Caco-2 (cell line): ENCODE data around the gene BCL6. TPM values are rescaled to one million over a fixed set of nuclear protein-coding genes. Genes with fewer than 3 reads are reported as not detected.
A peak's percentile ranks its signal among the peaks of the same experiment; 100 is the strongest.

Experiments
- BruUV-seq: library from RNA; stranded (reverse); fragments of 400-500 nt; replicated peaks from 2 replicates; lab custom pipeline; 2021; lab: Mats Ljungman, UMichigan
- CTCF ChIA-PET: fragments of 300-600 bp; sonication (Branson Sonifier 250); formaldehyde crosslinking; loops from one replicate; lab custom pipeline; 2022; ENCODE audit warnings: antibody characterized with exemption; lab: Charles Lee
- POLR2A ChIA-PET: fragments of 300-600 bp; sonication (Branson Sonifier 250); formaldehyde crosslinking; loops from one replicate; lab custom pipeline; 2022; ENCODE audit warnings: antibody characterized with exemption; lab: Charles Lee
- DNase-seq, 2 experiments: peaks; one replicate each; pipeline versions ENCODE4 v3.0.0 to v3.0.0-alpha.2; 2020 to 2022
- H3K27me3 ChIP-seq: replicated peaks from 2 replicates; pipeline ENCODE4 v1.6.0; 2011; ENCODE audit warnings: low read length; ENCODE audit not compliant: control insufficient read depth, insufficient read depth
- H3K36me3 ChIP-seq: 2 replicates; pipeline ENCODE4 v1.5.1; 2011; ENCODE audit warnings: low read length; ENCODE audit not compliant: control insufficient read depth, insufficient read depth
- H3K4me1 ChIP-seq: fragments of 250-450 bp; sonication (Bioruptor Pico); 2 replicates; pipeline ENCODE4 v1.5.1; 2020; ENCODE audit warnings: mild to moderate bottlenecking
- H3K4me3 ChIP-seq: 2 replicates; pipeline ENCODE4 v1.5.1; 2011; ENCODE audit warnings: low read depth, mild to moderate bottlenecking, control low read depth, low read length
- H3K9me3 ChIP-seq: fragments of 250-450 bp; sonication (Bioruptor Pico); 2 replicates; pipeline ENCODE4 v1.5.1; 2020; ENCODE audit warnings: mild to moderate bottlenecking, moderate library complexity
- H3K27ac Mint-ChIP-seq: one replicate; pipeline ENCODE4 v1.8.0; 2022; ENCODE audit warnings: mixed read lengths; ENCODE audit not compliant: unreplicated experiment
- H3K27me3 Mint-ChIP-seq: one replicate; pipeline ENCODE4 v1.8.0; 2022; ENCODE audit warnings: mixed read lengths; ENCODE audit not compliant: insufficient read depth, unreplicated experiment
- H3K36me3 Mint-ChIP-seq: one replicate; pipeline ENCODE4 v1.8.0; 2022; ENCODE audit warnings: mild to moderate bottlenecking, mixed read lengths; ENCODE audit not compliant: insufficient read depth, unreplicated experiment
- H3K4me1 Mint-ChIP-seq: one replicate; pipeline ENCODE4 v1.8.0; 2022; ENCODE audit warnings: low read depth, mixed read lengths; ENCODE audit not compliant: unreplicated experiment
- H3K4me3 Mint-ChIP-seq: one replicate; pipeline ENCODE4 v1.8.0; 2022; ENCODE audit warnings: mild to moderate bottlenecking, moderate library complexity, mixed read lengths; ENCODE audit not compliant: unreplicated experiment
- H3K9me3 Mint-ChIP-seq: one replicate; pipeline ENCODE4 v1.8.0; 2022; ENCODE audit warnings: mixed read lengths; ENCODE audit not compliant: unreplicated experiment
- CTCF ChIP-seq, 2 experiments: fragments of 200-600 bp in 1 of 2; IDR thresholded peaks; 1 replicate in 1 of 2; 2 replicates in 1 of 2; pipeline versions ENCODE4 v1.5.1 to v1.8.0; 2011 to 2022; ENCODE audit warnings: antibody characterized with exemption in 1 of 2, control low read depth in 1 of 2, inconsistent platforms in 1 of 2, low read depth in 1 of 2, low read length in 1 of 2, mild to moderate bottlenecking in 1 of 2, moderate library complexity in 1 of 2; ENCODE audit not compliant: insufficient read depth in 1 of 2, severe bottlenecking in 1 of 2, unreplicated experiment in 1 of 2
- intact Hi-C: fragments of 100-400 bp; cut with micrococcal nuclease; formaldehyde crosslinking; loops from one replicate; pipeline ENCODE4 v1.10.0; 2022; ENCODE audit not compliant: unreplicated experiment
- total RNA-seq: library from RNA; stranded (reverse); gene quantifications from 2 replicates; pipeline ENCODE4 v1.2.3, GENCODE V29; 2022

BCL6 gene
- total RNA-seq, 1 experiment from 2014 or later: 40.4 TPM

GRCh38 chr3:187717572-187717971, 27.7 kb downstream of the BCL6 start:
- TF ChIP-seq CTCF (IDR thresholded peaks at IDR 0.05; ENCODE audit: insufficient read depth in 1 of 2, low read depth in 1 of 2, low read length in 1 of 2, severe bottlenecking in 1 of 2, unreplicated experiment in 1 of 2): no peak
- Mint-ChIP-seq H3K27me3 (no peaks in the 10 kb centered on the region), H3K4me3 (no peak overlapping the region), H3K9me3 (no peaks in the 10 kb centered on the region), H3K36me3 (peaks cover 15% of the 10 kb centered on the region), H3K4me1 (peaks cover 22% of the 10 kb centered on the region), H3K27ac (no peak overlapping the region)
- no peaks in the 10 kb centered on the region for H3K27me3 ChIP-seq
- ChIA-PET POLR2A (no interaction called here), CTCF (no interaction called here)
- peaks cover 3% of the 10 kb centered on the region; the same call in 1 of the 2 replicates for H3K36me3 ChIP-seq
- peaks cover 11% of the 10 kb centered on the region for H3K4me1 ChIP-seq
- H3K4me3 ChIP-seq: no peak overlapping the region
- DNase-seq: no peak
- no peaks in the 10 kb centered on the region for H3K9me3 ChIP-seq
- intact Hi-C loops: no loop called here
- no TSS peak for BruUV-seq

- no peaks in the 10 kb centered on the region for H3K36me3 Mint-ChIP-seq
- ChIA-PET POLR2A (no interaction called here), CTCF (interaction anchor here (0.5 to 1.8 kb wide), 6 partner anchors 34 to 1450 kb away, joined by 3 to 7 read pairs (median 3); no protein-coding TSS in a partner anchor)
- no peak overlapping the region for H3K4me3 Mint-ChIP-seq
- Histone ChIP-seq H3K9me3 (no peaks in the 10 kb centered on the region), H3K4me3 (no peak overlapping the region), H3K27me3 (no peaks in the 10 kb centered on the region), H3K36me3 (no peaks in the 10 kb centered on the region), H3K4me1 (peaks cover 1% of the 10 kb centered on the region; the same call in 1 of the 2 replicates)
- no peaks in the 10 kb centered on the region for H3K27me3 Mint-ChIP-seq
- H3K27ac Mint-ChIP-seq: no peak overlapping the region
- no peaks in the 10 kb centered on the region for H3K9me3 Mint-ChIP-seq
- intact Hi-C loops: loop anchor here (1.0 kb wide), 4 partner anchors 35 to 494 kb away; no protein-coding TSS in a partner anchor
- peaks cover 11% of the 10 kb centered on the region for H3K4me1 Mint-ChIP-seq
- peak; percentile 68 to 80 for DNase-seq
- BruUV-seq: no TSS peak
- TF ChIP-seq CTCF (IDR thresholded peaks at IDR 0.05; ENCODE audit: insufficient read depth in 1 of 2, low read depth in 1 of 2, low read length in 1 of 2, severe bottlenecking in 1 of 2, unreplicated experiment in 1 of 2): peak; percentile 84 to 90
These were observed 30.8 kb downstream of the BCL6 start for GRCh38 chr3:187714404-187714979.

- Mint-ChIP-seq H3K4me3 (no peak overlapping the region), H3K9me3 (no peaks in the 10 kb centered on the region)
- H3K4me3 ChIP-seq: no peak overlapping the region
These were observed 31.8 kb downstream of the BCL6 start for GRCh38 chr3:187713504-187713903.

More at GRCh38 chr3:187713504-187713903, 31.8 kb downstream of the BCL6 start:
- no peaks in the 10 kb centered on the region for H3K27me3 ChIP-seq
- H3K27ac Mint-ChIP-seq: no peak overlapping the region
- POLR2A ChIA-PET: no interaction called here
- H3K27me3 Mint-ChIP-seq: no peaks in the 10 kb centered on the region
- BruUV-seq: no TSS peak
- DNase-seq: peak in 1 of 2 experiments; percentile 10
- intact Hi-C loops: no loop called here
- no peaks in the 10 kb centered on the region for H3K36me3 ChIP-seq
- TF ChIP-seq CTCF (IDR thresholded peaks at IDR 0.05; ENCODE audit: insufficient read depth in 1 of 2, low read depth in 1 of 2, low read length in 1 of 2, severe bottlenecking in 1 of 2, unreplicated experiment in 1 of 2): no peak
- H3K9me3 ChIP-seq: no peaks in the 10 kb centered on the region
- peaks cover 7% of the 10 kb centered on the region for H3K4me1 Mint-ChIP-seq
- CTCF ChIA-PET: interaction anchor here (1.0 to 1.4 kb wide), 2 partner anchors 33 to 34 kb away, joined by 3 to 4 read pairs; no protein-coding TSS in a partner anchor
- H3K4me1 ChIP-seq: 0 out of 2 replicates have a peak, but pooled peaks cover 5% of the 10 kb centered on the region
- no peaks in the 10 kb centered on the region for H3K36me3 Mint-ChIP-seq
